ENCODE results near the gene ZBTB8A. TPM values are rescaled to one million over a fixed set of nuclear protein-coding genes. Genes with fewer than 3 reads are reported as not detected.

Gene ZBTB8A
- total RNA-seq, 3 donors from 2014 or later: 4.9 to 7.9 (median 5.1) TPM

GRCh38 chr1:32539584-32540571, 651 bp downstream of the ZBTB8A start:
- ATAC-seq: peak; percentile 77
- intact Hi-C loops (cut with DNase I, micrococcal nuclease): no loop called here

DNA sequence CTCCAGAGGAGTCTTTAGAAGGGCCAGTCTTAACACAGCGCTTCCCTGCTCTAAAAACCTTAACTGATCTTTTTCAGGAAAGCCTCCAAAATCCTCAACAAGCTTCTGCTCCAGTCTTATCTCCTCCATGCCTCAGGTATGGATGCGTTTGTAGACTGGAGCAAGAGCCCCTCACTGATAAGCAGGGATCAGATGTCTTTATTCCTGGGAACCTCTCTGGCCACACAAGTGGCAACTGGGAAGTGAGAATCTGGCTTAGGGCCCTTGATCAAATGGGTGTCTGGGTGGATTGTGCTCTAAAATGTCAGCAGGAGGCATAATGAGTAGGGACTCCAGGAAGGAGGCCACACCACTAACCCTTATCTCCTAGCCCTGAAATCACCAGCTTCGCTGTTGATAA, 1.4 kb downstream of the ZBTB8A start:
- H3K36me3 ChIP-seq (ENCODE audit: low read depth): no peaks in the 10 kb centered on the region
- TF ChIP-seq, protein P1, sequence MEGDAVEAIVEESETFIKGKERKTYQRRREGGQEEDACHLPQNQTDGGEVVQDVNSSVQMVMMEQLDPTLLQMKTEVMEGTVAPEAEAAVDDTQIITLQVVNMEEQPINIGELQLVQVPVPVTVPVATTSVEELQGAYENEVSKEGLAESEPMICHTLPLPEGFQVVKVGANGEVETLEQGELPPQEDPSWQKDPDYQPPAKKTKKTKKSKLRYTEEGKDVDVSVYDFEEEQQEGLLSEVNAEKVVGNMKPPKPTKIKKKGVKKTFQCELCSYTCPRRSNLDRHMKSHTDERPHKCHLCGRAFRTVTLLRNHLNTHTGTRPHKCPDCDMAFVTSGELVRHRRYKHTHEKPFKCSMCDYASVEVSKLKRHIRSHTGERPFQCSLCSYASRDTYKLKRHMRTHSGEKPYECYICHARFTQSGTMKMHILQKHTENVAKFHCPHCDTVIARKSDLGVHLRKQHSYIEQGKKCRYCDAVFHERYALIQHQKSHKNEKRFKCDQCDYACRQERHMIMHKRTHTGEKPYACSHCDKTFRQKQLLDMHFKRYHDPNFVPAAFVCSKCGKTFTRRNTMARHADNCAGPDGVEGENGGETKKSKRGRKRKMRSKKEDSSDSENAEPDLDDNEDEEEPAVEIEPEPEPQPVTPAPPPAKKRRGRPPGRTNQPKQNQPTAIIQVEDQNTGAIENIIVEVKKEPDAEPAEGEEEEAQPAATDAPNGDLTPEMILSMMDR (IDR thresholded peaks at IDR 0.05): no peak
- intact Hi-C loops (cut with DNase I, micrococcal nuclease): no loop called here
- peaks cover 7% of the 10 kb centered on the region for H3K4me1 ChIP-seq (ENCODE audit: low read depth)
- no peak overlapping the region for H3K4me3 ChIP-seq
- ATAC-seq (no peak), DNase-seq (no peak)
- H3K9me3 ChIP-seq: no peaks in the 10 kb centered on the region

More at GRCh38 chr1:32539584-32540571, 651 bp downstream of the ZBTB8A start:
- Histone ChIP-seq H3K4me1 (ENCODE audit: low read depth) (peaks cover 7% of the 10 kb centered on the region), H3K4me3 (peak overlapping the region; percentile 35), H3K36me3 (ENCODE audit: low read depth) (no peaks in the 10 kb centered on the region), H3K9me3 (no peaks in the 10 kb centered on the region)
- TF ChIP-seq, protein P1 (IDR thresholded peaks at IDR 0.05): no peak
- DNase-seq: peak; percentile 42 to 67 (median 50)

DNA sequence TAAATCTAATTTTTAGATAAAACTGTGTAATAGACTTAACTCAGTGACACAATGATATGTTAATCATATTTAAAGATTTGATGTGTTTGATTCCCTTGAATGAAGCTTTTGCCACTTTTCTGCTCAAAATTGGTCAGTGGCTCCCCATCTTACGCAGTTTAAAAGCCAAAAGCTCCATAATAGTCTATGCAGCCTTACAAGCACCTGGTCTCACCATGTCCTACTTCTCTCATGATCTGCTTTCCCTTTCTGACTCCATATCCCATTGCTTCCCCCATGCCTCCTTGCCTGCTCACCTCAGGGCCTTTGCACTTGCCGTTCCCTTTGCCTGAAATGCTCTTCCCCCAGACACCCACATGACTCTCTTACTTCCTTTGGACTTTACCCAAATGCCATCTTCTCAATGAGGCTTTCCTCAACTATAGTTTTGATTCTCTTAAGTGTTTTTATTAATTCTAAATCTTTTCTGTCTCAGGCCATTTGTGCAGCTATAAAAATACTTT, 1.9 kb downstream of the ZBTB8A start:
- H3K9me3 ChIP-seq: no peaks in the 10 kb centered on the region
- DNase-seq (no peak), ATAC-seq (no peak)
- intact Hi-C loops (cut with DNase I, micrococcal nuclease): no loop called here
- H3K4me1 ChIP-seq (ENCODE audit: low read depth): peaks cover 7% of the 10 kb centered on the region
- no peaks in the 10 kb centered on the region for H3K36me3 ChIP-seq (ENCODE audit: low read depth)
- TF ChIP-seq, protein P1 (IDR thresholded peaks at IDR 0.05): no peak
- no peak overlapping the region for H3K4me3 ChIP-seq

DNA sequence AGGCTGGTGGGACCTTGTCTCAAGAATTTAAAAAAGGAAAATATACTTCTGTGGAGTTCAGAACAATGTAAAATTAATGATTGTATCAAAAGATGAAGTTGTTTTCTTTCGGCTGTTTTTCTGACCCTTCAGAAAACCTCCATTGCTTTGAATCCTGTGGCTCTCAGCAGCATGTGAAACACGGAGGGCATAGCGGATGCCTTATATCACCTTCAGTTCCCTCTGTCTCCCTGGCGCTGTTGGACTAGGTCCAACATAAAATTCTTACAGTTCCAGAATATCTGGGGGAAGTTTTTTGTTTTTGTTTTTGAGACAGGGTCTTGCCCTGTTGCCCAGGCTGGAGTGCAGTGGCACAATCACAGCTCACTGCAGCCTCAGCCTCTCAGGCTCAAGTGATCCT, 7.4 kb downstream of the ZBTB8A start:
- Histone ChIP-seq H3K9me3 (no peaks in the 10 kb centered on the region), H3K36me3 (ENCODE audit: low read depth) (no peaks in the 10 kb centered on the region), H3K4me3 (no peak overlapping the region), H3K4me1 (ENCODE audit: low read depth) (no peaks in the 10 kb centered on the region)
- TF ChIP-seq, protein P1 (IDR thresholded peaks at IDR 0.05): no peak
- intact Hi-C loops (cut with DNase I, micrococcal nuclease): no loop called here
- no peak for ATAC-seq
- DNase-seq: no peak

DNA sequence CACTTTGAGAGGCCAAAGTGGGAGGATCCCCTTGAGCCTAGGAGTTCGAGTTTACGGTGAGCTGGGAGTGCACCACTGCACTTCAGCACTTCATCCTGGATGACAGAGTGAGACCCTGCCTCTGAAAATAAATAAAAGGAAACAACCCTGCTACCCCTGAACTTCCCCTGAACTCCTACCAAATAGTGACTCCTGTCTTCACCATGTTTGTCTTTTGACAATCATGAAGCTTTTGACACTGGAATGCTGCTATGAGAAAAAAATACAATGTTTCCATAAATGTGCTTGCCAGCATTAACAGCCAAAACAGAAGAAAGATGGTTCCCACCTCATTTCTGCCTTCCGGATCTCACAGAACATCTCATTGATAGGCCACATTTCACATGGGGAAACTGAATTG, 10.4 kb downstream of the ZBTB8A start:
- no peaks in the 10 kb centered on the region for H3K9me3 ChIP-seq
- H3K4me3 ChIP-seq: no peak overlapping the region
- H3K36me3 ChIP-seq (ENCODE audit: low read depth): no peaks in the 10 kb centered on the region
- TF ChIP-seq, protein P1 (IDR thresholded peaks at IDR 0.05): no peak
- H3K4me1 ChIP-seq (ENCODE audit: low read depth): no peaks in the 10 kb centered on the region
- DNase-seq: no peak
- ATAC-seq: no peak
- intact Hi-C loops (cut with DNase I, micrococcal nuclease): no loop called here

Measured in mucosa of descending colon (tissue), 3 donors.